Measurements from ENCODE around the gene TNFRSF6B. TPM values are rescaled to one million over a fixed set of nuclear protein-coding genes. Genes with fewer than 3 reads are reported as not detected.

Gene TNFRSF6B
- total RNA-seq, 2 experiments from 2014 or later = not detected

Other genes starting within 250 kb of the TNFRSF6B start
- gene KCNQ2, start 224.0 kb upstream of the TNFRSF6B start, total RNA-seq = under 1 TPM in 1 of 2 experiments, not detected in 1; 0.05 TPM
- gene EEF1A2, start 197.6 kb upstream of the TNFRSF6B start, total RNA-seq = under 1 TPM in 1 of 2 experiments, not detected in 1; 0.84 TPM
- 100 to 1,000 TPM; 138 to 237 TPM for gene PPDPF, start 175.9 kb upstream of the TNFRSF6B start, total RNA-seq
- under 1 TPM; 0.21 to 0.53 TPM for gene PTK6, start 159.3 kb upstream of the TNFRSF6B start, total RNA-seq
- not detected for gene SRMS, start 148.9 kb upstream of the TNFRSF6B start, total RNA-seq
- under 1 TPM; 0.14 to 0.35 TPM for gene FNDC11, start 142.5 kb upstream of the TNFRSF6B start, total RNA-seq
- 100 to 1,000 TPM; 139 to 285 TPM for gene HELZ2, start 122.4 kb upstream of the TNFRSF6B start, total RNA-seq
- gene GMEB2, start 69.6 kb upstream of the TNFRSF6B start, total RNA-seq = 10 to 100 TPM; 16.3 to 19.3 TPM
- gene STMN3, start 43.2 kb upstream of the TNFRSF6B start, total RNA-seq = 10 to 100 TPM in 1 of 2 experiments, 1 to 10 TPM in 1; 8.0 to 15.9 TPM
- 10 to 100 TPM; 50.0 to 53.6 TPM for gene RTEL1, start 38.3 kb upstream of the TNFRSF6B start, total RNA-seq
- 10 to 100 TPM; 62.6 to 62.7 TPM for gene ARFRP1, start 11.3 kb downstream of the TNFRSF6B start, total RNA-seq
- 10 to 100 TPM; 38.8 to 54.6 TPM for gene ZGPAT, start 11.4 kb downstream of the TNFRSF6B start, total RNA-seq
- gene LIME1, start 40.0 kb downstream of the TNFRSF6B start, total RNA-seq = 100 to 1,000 TPM in 1 of 2 experiments, 10 to 100 TPM in 1; 49.2 to 138 TPM
- 100 to 1,000 TPM in 1 of 2 experiments, 10 to 100 TPM in 1; 69.9 to 111 TPM for gene SLC2A4RG, start 43.1 kb downstream of the TNFRSF6B start, total RNA-seq
- gene ZBTB46, start 134.6 kb downstream of the TNFRSF6B start, total RNA-seq = under 1 TPM; 0.15 to 0.84 TPM
- not detected for gene ABHD16B, start 164.8 kb downstream of the TNFRSF6B start, total RNA-seq
- gene TPD52L2, start 168.6 kb downstream of the TNFRSF6B start, total RNA-seq = 10 to 100 TPM; 33.5 to 46.2 TPM
- gene DNAJC5, start 198.5 kb downstream of the TNFRSF6B start, total RNA-seq = 10 to 100 TPM; 44.4 to 51.9 TPM